Jurkat, Clone E6-1 (cell line): ENCODE results near the gene RPRD1A.
"Not testable (repeated sequence)": the region's sequence is repeated elsewhere in the genome, so short reads cannot be mapped to it uniquely, and the experiment has no call there.

Experiments
- DNase-seq: peaks from one replicate; pipeline ENCODE4 v3.0.0-alpha.2; 2011; ENCODE audit warnings: low read depth, low spot score
- H3K4me3 ChIP-seq: 2 replicates; pipeline ENCODE4 v1.5.1; 2011; ENCODE audit warnings: mild to moderate bottlenecking, low read length, control low read depth, moderate library complexity

RPRD1A gene

DNA sequence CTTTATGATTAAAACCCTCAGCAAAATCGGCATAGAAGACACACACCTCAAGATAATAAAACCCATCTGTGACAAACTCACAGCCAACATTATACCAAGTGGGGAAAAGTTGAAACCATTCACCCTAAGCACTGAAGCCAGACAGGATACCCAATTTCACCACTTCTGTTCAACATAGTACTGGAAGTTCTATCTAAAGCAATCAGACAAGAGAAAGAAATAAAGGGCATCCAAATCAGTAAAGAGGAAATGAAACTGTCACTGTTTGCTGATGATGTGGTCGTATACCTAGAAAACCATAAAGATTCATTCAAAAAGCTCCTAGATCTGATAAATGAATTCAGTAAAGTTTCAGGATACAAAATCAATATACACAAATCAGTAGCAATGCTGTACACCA, 16.4 kb upstream of the RPRD1A start:
- DNase-seq = no peak
- H3K4me3 ChIP-seq = no peak overlapping the region

DNA sequence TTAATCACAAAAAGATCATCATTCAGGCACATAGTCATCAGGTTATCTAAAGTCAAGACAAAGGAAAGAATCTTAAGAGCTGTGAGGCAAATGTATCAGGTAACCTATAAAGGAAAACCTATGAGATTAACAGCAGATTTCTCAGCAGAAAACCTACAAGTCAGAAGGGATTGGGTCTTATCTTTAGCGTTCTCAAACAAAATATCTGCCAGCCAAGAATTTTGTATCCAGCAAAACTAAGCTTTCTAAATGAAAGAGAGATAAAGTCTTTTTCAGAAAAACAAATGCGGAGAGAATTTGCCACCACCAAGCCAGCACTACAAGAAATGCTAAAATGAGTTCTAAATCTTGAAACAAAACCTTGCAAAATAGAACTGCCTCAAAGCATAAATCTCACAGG, 13.8 kb upstream of the RPRD1A start:
- not testable (repeated sequence) for DNase-seq, H3K4me3 ChIP-seq

GRCh38 chr18:36078751-36079529, 11.6 kb upstream of the RPRD1A start:
- no peak for DNase-seq
- no peak overlapping the region for H3K4me3 ChIP-seq

DNA sequence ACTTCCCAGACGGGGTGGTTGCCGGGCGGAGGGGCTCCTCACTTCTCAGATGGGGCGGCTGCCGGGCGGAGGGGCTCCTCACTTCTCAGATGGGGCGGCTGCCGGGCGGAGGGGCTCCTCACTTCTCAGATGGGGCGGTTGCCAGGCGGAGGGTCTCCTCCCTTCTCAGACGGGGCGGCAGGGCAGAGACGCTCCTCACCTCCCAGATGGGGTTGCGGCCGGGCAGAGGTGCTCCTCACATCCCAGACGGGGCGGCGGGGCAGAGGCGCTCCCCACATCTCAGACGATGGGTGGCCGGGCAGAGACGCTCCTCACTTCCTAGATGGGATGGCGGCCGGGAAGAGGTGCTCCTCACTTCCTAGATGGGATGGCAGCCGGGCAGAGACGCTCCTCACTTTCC, 10.4 kb upstream of the RPRD1A start:
- not testable (repeated sequence) for H3K4me3 ChIP-seq, DNase-seq

- no peak for DNase-seq
- no peak overlapping the region for H3K4me3 ChIP-seq
Observed at GRCh38 chr18:36075862-36076587, 8.7 kb upstream of the RPRD1A start.

- no peak overlapping the region for H3K4me3 ChIP-seq
- DNase-seq = no peak
Observed at GRCh38 chr18:36074435-36074834, 7.1 kb upstream of the RPRD1A start.

DNA sequence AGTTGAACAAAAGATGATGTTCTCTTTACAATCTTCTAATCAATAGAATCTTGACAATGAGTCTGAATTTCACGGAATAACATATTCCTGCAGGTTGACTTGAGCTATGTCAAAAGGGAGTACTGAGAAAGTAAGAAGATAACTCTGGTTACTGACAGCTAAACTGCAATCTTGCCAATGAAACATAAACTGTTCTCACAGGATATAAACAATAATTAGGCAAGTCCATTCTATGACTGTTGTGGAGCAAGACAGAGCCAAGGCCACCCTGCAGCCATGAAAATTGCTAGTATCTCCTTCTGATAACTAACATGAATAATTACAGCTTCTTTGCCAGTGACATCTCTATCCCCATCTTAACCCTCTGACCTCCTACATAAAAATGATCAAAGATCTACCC, 6.3 kb upstream of the RPRD1A start:
- H3K4me3 ChIP-seq = no peak overlapping the region
- no peak for DNase-seq

- H3K4me3 ChIP-seq, DNase-seq: not testable (repeated sequence)
Observed at GRCh38 chr18:36072406-36072805, 5.0 kb upstream of the RPRD1A start.

- no peak for DNase-seq
- peak overlapping the region; percentile 92 for H3K4me3 ChIP-seq
Observed at GRCh38 chr18:36066686-36067054, 689 bp downstream of the RPRD1A start.

DNA sequence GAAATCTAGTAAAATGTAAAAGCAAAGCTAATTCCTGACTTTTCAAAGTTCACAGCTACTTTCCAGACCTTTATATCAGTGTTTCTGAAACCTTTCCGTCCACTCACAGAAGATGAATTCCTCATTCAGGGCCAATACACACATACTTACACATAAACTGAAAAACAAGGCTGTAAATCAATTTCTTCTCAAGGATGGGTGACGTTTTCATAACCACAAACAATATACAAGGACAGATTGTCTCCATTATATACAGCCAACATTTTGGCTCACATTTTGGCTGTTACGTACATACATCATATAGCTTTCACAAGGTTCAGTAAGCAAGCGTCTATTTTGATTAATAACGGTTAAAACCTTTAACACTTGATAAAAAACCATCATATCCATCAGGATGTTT, 1.4 kb downstream of the RPRD1A start:
- DNase-seq = no peak
- H3K4me3 ChIP-seq = peak overlapping the region; percentile 92

DNA sequence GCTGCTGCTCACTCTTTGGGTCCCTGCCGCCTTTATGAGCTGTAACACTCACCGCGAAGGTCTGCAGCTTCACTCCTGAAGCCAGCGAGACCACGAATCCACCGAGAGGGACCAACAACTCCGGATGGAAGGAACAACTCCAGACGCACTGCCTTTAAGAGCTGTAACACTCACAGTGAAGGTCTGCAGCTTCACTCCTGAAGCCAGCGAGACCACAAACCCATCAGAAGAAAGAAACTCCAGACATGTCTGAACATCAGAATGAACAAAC, 2.6 kb downstream of the RPRD1A start:
- not testable (repeated sequence) for DNase-seq, H3K4me3 ChIP-seq

GRCh38 chr18:36064027-36064808, 3.1 kb downstream of the RPRD1A start:
- no peak for DNase-seq
- no peak overlapping the region for H3K4me3 ChIP-seq

GRCh38 chr18:36058674-36059073, 8.7 kb downstream of the RPRD1A start:
- H3K4me3 ChIP-seq = no peak overlapping the region
- DNase-seq = no peak

- no peak overlapping the region for H3K4me3 ChIP-seq
- DNase-seq = no peak
Observed at GRCh38 chr18:36051760-36052159, 15.6 kb downstream of the RPRD1A start.

DNA sequence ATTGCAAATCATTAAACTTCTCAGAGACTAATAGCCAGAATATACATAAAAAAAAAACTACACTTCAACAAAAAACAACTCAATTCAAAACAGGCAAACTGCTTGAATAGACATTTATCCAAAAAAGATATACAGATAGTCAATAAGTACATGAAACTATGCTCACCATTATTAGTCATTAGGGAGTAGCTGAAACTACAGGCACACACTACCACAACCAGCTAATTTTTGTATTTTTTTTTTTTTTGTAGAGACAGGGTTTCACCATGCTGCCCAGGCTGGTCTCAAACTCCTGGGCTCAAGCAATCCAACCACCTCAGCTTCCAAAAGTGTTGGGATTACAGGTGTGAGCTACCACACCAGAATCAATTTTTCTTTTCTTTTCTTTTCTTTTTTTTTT, 16.9 kb downstream of the RPRD1A start:
- no peak overlapping the region for H3K4me3 ChIP-seq
- DNase-seq = no peak

GRCh38 chr18:36047521-36047920, 19.8 kb downstream of the RPRD1A start:
- no peak for DNase-seq
- H3K4me3 ChIP-seq = no peak overlapping the region

GRCh38 chr18:36046898-36047297, 20.5 kb downstream of the RPRD1A start:
- no peak for DNase-seq
- H3K4me3 ChIP-seq = no peak overlapping the region

- H3K4me3 ChIP-seq = no peak overlapping the region
- DNase-seq = no peak
Observed at GRCh38 chr18:36045241-36045991, 21.9 kb downstream of the RPRD1A start.

GRCh38 chr18:36043153-36043552, 24.2 kb downstream of the RPRD1A start:
- H3K4me3 ChIP-seq = no peak overlapping the region
- no peak for DNase-seq

DNA sequence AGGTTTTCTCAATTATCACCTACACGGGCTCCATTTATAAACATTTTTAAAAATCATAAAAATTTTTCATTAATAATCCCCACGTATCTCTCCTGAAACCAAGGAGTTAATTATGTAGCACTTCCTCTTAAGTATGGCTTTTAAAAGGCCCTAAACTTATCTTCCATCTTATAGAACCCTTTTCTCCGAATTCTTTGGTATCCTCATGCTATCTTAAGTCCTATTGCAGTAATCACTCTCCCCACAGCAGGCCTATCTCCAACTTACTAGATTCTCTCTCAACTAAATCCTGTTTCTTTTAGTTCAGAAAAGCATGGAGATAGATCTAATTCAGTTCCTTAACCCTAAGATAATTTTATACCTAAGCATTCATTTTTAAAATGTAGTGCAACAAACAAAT, 26.2 kb downstream of the RPRD1A start:
- no peak overlapping the region for H3K4me3 ChIP-seq
- no peak for DNase-seq
